Measurements from ENCODE around the gene CXADR.
"Not testable (repeated sequence)": the region's sequence is repeated elsewhere in the genome, so short reads cannot be mapped to it uniquely, and the experiment has no call there.

The CXADR gene

GRCh38 chr21:17491716-17492414 lies 21.0 kb upstream of the CXADR start:
- no peak for DNase-seq
- no peaks in the 10 kb centered on the region for H3K36me3 Mint-ChIP-seq (ENCODE audit: low read depth)
- no peak overlapping the region for H3K4me3 Mint-ChIP-seq
- H3K27ac Mint-ChIP-seq: no peak overlapping the region
- peaks cover 20% of the 10 kb centered on the region for H3K4me1 Mint-ChIP-seq (ENCODE audit: low read depth)
- no peaks in the 10 kb centered on the region for H3K9me3 Mint-ChIP-seq
- peaks cover 19% of the 10 kb centered on the region for H3K27me3 Mint-ChIP-seq

GRCh38 chr21:17492415-17493168 lies 20.3 kb upstream of the CXADR start:
- Mint-ChIP-seq H3K27me3 (peaks cover 25% of the 10 kb centered on the region), H3K36me3 (ENCODE audit: low read depth) (no peaks in the 10 kb centered on the region), H3K4me1 (ENCODE audit: low read depth) (peaks cover 20% of the 10 kb centered on the region), H3K9me3 (no peaks in the 10 kb centered on the region), H3K27ac (no peak overlapping the region), H3K4me3 (no peak overlapping the region)
- no peak for DNase-seq

GRCh38 chr21:17494051-17494450 lies 18.8 kb upstream of the CXADR start:
- Mint-ChIP-seq H3K27me3 (peaks cover 31% of the 10 kb centered on the region), H3K4me1 (ENCODE audit: low read depth) (peaks cover 13% of the 10 kb centered on the region), H3K4me3 (no peak overlapping the region), H3K27ac (no peak overlapping the region), H3K9me3 (no peaks in the 10 kb centered on the region), H3K36me3 (ENCODE audit: low read depth) (no peaks in the 10 kb centered on the region)
- no peak for DNase-seq

GRCh38 chr21:17495680-17496079 lies 17.2 kb upstream of the CXADR start:
- Mint-ChIP-seq H3K27me3 (peaks cover 37% of the 10 kb centered on the region), H3K36me3 (ENCODE audit: low read depth) (no peaks in the 10 kb centered on the region), H3K9me3 (no peaks in the 10 kb centered on the region), H3K27ac (no peak overlapping the region), H3K4me3 (no peak overlapping the region), H3K4me1 (ENCODE audit: low read depth) (peaks cover 9% of the 10 kb centered on the region)
- no peak for DNase-seq

GRCh38 chr21:17497316-17497715 lies 15.5 kb upstream of the CXADR start:
- DNase-seq: no peak
- peaks cover 42% of the 10 kb centered on the region for H3K27me3 Mint-ChIP-seq
- H3K4me3 Mint-ChIP-seq: no peak overlapping the region
- H3K27ac Mint-ChIP-seq: no peak overlapping the region
- peaks cover 6% of the 10 kb centered on the region for H3K4me1 Mint-ChIP-seq (ENCODE audit: low read depth)
- H3K36me3 Mint-ChIP-seq (ENCODE audit: low read depth): no peaks in the 10 kb centered on the region
- H3K9me3 Mint-ChIP-seq: no peaks in the 10 kb centered on the region

- Mint-ChIP-seq H3K36me3 (ENCODE audit: low read depth) (no peaks in the 10 kb centered on the region), H3K27ac (no peak overlapping the region), H3K4me3 (no peak overlapping the region), H3K4me1 (ENCODE audit: low read depth) (peaks cover 3% of the 10 kb centered on the region), H3K27me3 (peaks cover 38% of the 10 kb centered on the region), H3K9me3 (no peaks in the 10 kb centered on the region)
- DNase-seq: no peak
Observed at GRCh38 chr21:17498586-17498985, 14.3 kb upstream of the CXADR start.

GRCh38 chr21:17501107-17502006 lies 11.5 kb upstream of the CXADR start:
- Mint-ChIP-seq H3K36me3 (ENCODE audit: low read depth) (no peaks in the 10 kb centered on the region), H3K27ac (no peak overlapping the region), H3K4me3 (no peak overlapping the region), H3K27me3 (peaks cover 26% of the 10 kb centered on the region), H3K4me1 (ENCODE audit: low read depth) (peaks cover 3% of the 10 kb centered on the region), H3K9me3 (peaks cover 2% of the 10 kb centered on the region)
- no peak for DNase-seq

GRCh38 chr21:17502985-17503384 lies 9.9 kb upstream of the CXADR start:
- H3K27me3 Mint-ChIP-seq: peaks cover 18% of the 10 kb centered on the region
- not testable (repeated sequence) for H3K4me1 Mint-ChIP-seq (ENCODE audit: low read depth); DNase-seq; H3K4me3 Mint-ChIP-seq; H3K27ac Mint-ChIP-seq; H3K9me3 Mint-ChIP-seq; H3K36me3 Mint-ChIP-seq (ENCODE audit: low read depth)

- peaks cover 2% of the 10 kb centered on the region for H3K27me3 Mint-ChIP-seq
- peaks cover 2% of the 10 kb centered on the region for H3K9me3 Mint-ChIP-seq
- no peak overlapping the region for H3K27ac Mint-ChIP-seq
- H3K36me3 Mint-ChIP-seq (ENCODE audit: low read depth): no peaks in the 10 kb centered on the region
- no peak for DNase-seq
- peaks cover 1% of the 10 kb centered on the region for H3K4me1 Mint-ChIP-seq (ENCODE audit: low read depth)
- no peak overlapping the region for H3K4me3 Mint-ChIP-seq
Observed at GRCh38 chr21:17506951-17507350, 5.9 kb upstream of the CXADR start.

GRCh38 chr21:17507591-17507990 lies 5.3 kb upstream of the CXADR start:
- Mint-ChIP-seq H3K9me3 (peaks cover 2% of the 10 kb centered on the region), H3K27ac (no peak overlapping the region), H3K36me3 (ENCODE audit: low read depth) (no peaks in the 10 kb centered on the region), H3K4me1 (ENCODE audit: low read depth) (peaks cover 5% of the 10 kb centered on the region), H3K4me3 (no peak overlapping the region), H3K27me3 (peaks cover 5% of the 10 kb centered on the region)
- no peak for DNase-seq

GRCh38 chr21:17513214-17514123 lies 626 bp downstream of the CXADR start:
- H3K4me3 Mint-ChIP-seq: peak overlapping the region; percentile 83
- no peak overlapping the region for H3K27ac Mint-ChIP-seq
- H3K9me3 Mint-ChIP-seq: no peaks in the 10 kb centered on the region
- H3K4me1 Mint-ChIP-seq (ENCODE audit: low read depth): peaks cover 17% of the 10 kb centered on the region
- no peaks in the 10 kb centered on the region for H3K36me3 Mint-ChIP-seq (ENCODE audit: low read depth)
- peaks cover 28% of the 10 kb centered on the region for H3K27me3 Mint-ChIP-seq
- DNase-seq: no peak

GRCh38 chr21:17514124-17514845 lies 1.4 kb downstream of the CXADR start:
- Mint-ChIP-seq H3K4me1 (ENCODE audit: low read depth) (peaks cover 17% of the 10 kb centered on the region), H3K36me3 (ENCODE audit: low read depth) (no peaks in the 10 kb centered on the region), H3K9me3 (no peaks in the 10 kb centered on the region), H3K4me3 (peak overlapping the region; percentile 83), H3K27ac (no peak overlapping the region), H3K27me3 (peaks cover 28% of the 10 kb centered on the region)
- no peak for DNase-seq

- H3K4me3 Mint-ChIP-seq; H3K36me3 Mint-ChIP-seq (ENCODE audit: low read depth); H3K27ac Mint-ChIP-seq; DNase-seq; H3K9me3 Mint-ChIP-seq: not testable (repeated sequence)
- Mint-ChIP-seq H3K27me3 (peaks cover 25% of the 10 kb centered on the region), H3K4me1 (ENCODE audit: low read depth) (peaks cover 16% of the 10 kb centered on the region)
Observed at GRCh38 chr21:17517008-17517407, 4.2 kb downstream of the CXADR start.
